WTC11 (cell line): Measurements from ENCODE around the gene EREG. TPM values are rescaled to one million over a fixed set of nuclear protein-coding genes. Genes with fewer than 3 reads are reported as not detected.

Experiments
- ATAC-seq: fragments of 200-7000 bp; cut with Tn5 transposase; 2 replicates; pipeline ENCODE4 v1.10.0; 2021; ENCODE audit warnings: mild to moderate bottlenecking, moderate library complexity
- Bru-seq: library from RNA; stranded (reverse); fragments of 400-500 nt; gene quantifications from one replicate; lab custom pipeline; 2021; lab: Mats Ljungman, UMichigan
- CTCF ChIA-PET: fragments of 300-600 bp; sonication (Branson Sonifier 250); formaldehyde crosslinking; loops from one replicate; lab custom pipeline; 2021; ENCODE audit warnings: antibody characterized with exemption; lab: Charles Lee
- POLR2A ChIA-PET: fragments of 350-600 bp; sonication (Branson Sonifier 250); formaldehyde crosslinking; loops from one replicate; lab custom pipeline; 2021; ENCODE audit warnings: antibody characterized with exemption; lab: Charles Lee
- DNase-seq: peaks from one replicate; pipeline ENCODE4 v3.0.0; 2021; ENCODE audit warnings: low spot score
- H3K27ac Mint-ChIP-seq: 2 replicates; pipeline ENCODE4 v1.8.0; 2021; ENCODE audit warnings: mixed read lengths
- H3K27me3 Mint-ChIP-seq: 2 replicates; pipeline ENCODE4 v1.8.0; 2021; ENCODE audit warnings: low read depth, mild to moderate bottlenecking, moderate library complexity, mixed read lengths
- H3K36me3 Mint-ChIP-seq: 2 replicates; pipeline ENCODE4 v1.8.0; 2021; ENCODE audit warnings: mixed read lengths
- H3K4me1 Mint-ChIP-seq: 2 replicates; pipeline ENCODE4 v1.8.0; 2022; ENCODE audit warnings: mixed read lengths
- H3K4me3 Mint-ChIP-seq: 2 replicates; pipeline ENCODE4 v1.8.0; 2021; ENCODE audit warnings: mild to moderate bottlenecking, moderate library complexity, mixed read lengths
- H3K9me3 Mint-ChIP-seq: 2 replicates; pipeline ENCODE4 v1.8.0; 2021; ENCODE audit warnings: mixed read lengths
- FOXJ3 ChIP-seq: sonication (generic); formaldehyde crosslinking; IDR thresholded peaks from 2 replicates; pipeline ENCODE4 v1.9.0; 2021; ENCODE audit warnings: missing genetic modification reagents, mild to moderate bottlenecking, borderline replicate concordance
- KAT7 ChIP-seq: sonication (generic); formaldehyde crosslinking; IDR thresholded peaks from 2 replicates; pipeline ENCODE4 v1.8.1; 2023; ENCODE audit warnings: missing genetic modification reagents, mild to moderate bottlenecking, borderline replicate concordance
- NFE2L1 ChIP-seq: sonication (generic); formaldehyde crosslinking; IDR thresholded peaks from 2 replicates; pipeline ENCODE4 v1.8.1; 2023; ENCODE audit warnings: missing genetic modification reagents
- NR2C2 ChIP-seq: sonication (generic); formaldehyde crosslinking; IDR thresholded peaks from 2 replicates; pipeline ENCODE4 v1.8.0; 2022; ENCODE audit warnings: mild to moderate bottlenecking, missing genetic modification reagents
- OVOL2 ChIP-seq: fragments of 250-450 bp; sonication (Bioruptor Pico); IDR thresholded peaks from 2 replicates; pipeline ENCODE4 v1.9.0; 2021; ENCODE audit warnings: mild to moderate bottlenecking, borderline replicate concordance
- RELA ChIP-seq: sonication (generic); formaldehyde crosslinking; IDR thresholded peaks from 2 replicates; pipeline ENCODE4 v1.8.1; 2022; ENCODE audit warnings: missing genetic modification reagents, mild to moderate bottlenecking, borderline replicate concordance
- TCF7 ChIP-seq: sonication (generic); formaldehyde crosslinking; IDR thresholded peaks from 2 replicates; pipeline ENCODE4 v1.8.0; 2022; ENCODE audit warnings: mild to moderate bottlenecking, low read depth, missing genetic modification reagents, moderate library complexity
- TEAD1 ChIP-seq: sonication (generic); formaldehyde crosslinking; IDR thresholded peaks from 2 replicates; pipeline ENCODE4 v1.8.0; 2022; ENCODE audit warnings: mild to moderate bottlenecking, missing genetic modification reagents
- ZNF219 ChIP-seq: sonication (generic); formaldehyde crosslinking; IDR thresholded peaks from 2 replicates; pipeline ENCODE4 v1.8.0; 2023; ENCODE audit warnings: missing genetic modification reagents, mild to moderate bottlenecking, borderline replicate concordance
- ZNF232 ChIP-seq: sonication (generic); formaldehyde crosslinking; IDR thresholded peaks from 2 replicates; pipeline ENCODE4 v1.8.0; 2022; ENCODE audit warnings: mild to moderate bottlenecking, missing genetic modification reagents
- ZNF263 ChIP-seq: sonication (generic); formaldehyde crosslinking; IDR thresholded peaks from 2 replicates; pipeline ENCODE4 v1.8.1; 2022; ENCODE audit warnings: low read depth, mild to moderate bottlenecking, moderate library complexity, missing genetic modification reagents
- ZNF317 ChIP-seq: sonication (generic); formaldehyde crosslinking; IDR thresholded peaks from 2 replicates; pipeline ENCODE4 v1.8.1; 2023; ENCODE audit warnings: low read depth, mild to moderate bottlenecking, moderate library complexity, missing genetic modification reagents, borderline replicate concordance
- long read RNA-seq, 3 experiments: library from RNA in 1 of 3; library from capped mRNA in 1 of 3; library from polyadenylated mRNA in 1 of 3; unstranded in 2 of 3; stranded (forward) in 1 of 3; transcript quantifications; one replicate each; pipeline ENCODE4 v2.0.0, GENCODE V29; 2021
- total RNA-seq: library from RNA; stranded (reverse); gene quantifications from 3 replicates; pipeline ENCODE4 v1.2.3, GENCODE V29; 2021
- TF ChIP-seq, protein P1 (sequence below): sonication (generic); formaldehyde crosslinking; IDR thresholded peaks from 2 replicates; pipeline ENCODE4 v1.8.0; 2022; ENCODE audit warnings: mild to moderate bottlenecking, missing genetic modification reagents
- TF ChIP-seq, protein P2 (sequence below): fragments of 200-600 bp; IDR thresholded peaks from 2 replicates; pipeline ENCODE4 v1.8.0; 2022; ENCODE audit warnings: antibody characterized with exemption
- TF ChIP-seq, protein P3 (sequence below): fragments of 250-450 bp; sonication (Bioruptor Pico); IDR thresholded peaks from 2 replicates; pipeline ENCODE4 v1.9.0; 2021; ENCODE audit warnings: mild to moderate bottlenecking
- TF ChIP-seq, protein P4 (sequence below): sonication (generic); formaldehyde crosslinking; IDR thresholded peaks from 2 replicates; pipeline ENCODE4 v1.8.1; 2023; ENCODE audit warnings: mild to moderate bottlenecking, moderate library complexity, missing genetic modification reagents
- TF ChIP-seq, protein P5 (sequence below): sonication (generic); formaldehyde crosslinking; IDR thresholded peaks from 2 replicates; pipeline ENCODE4 v1.8.1; 2022; ENCODE audit warnings: low read depth, missing genetic modification reagents, borderline replicate concordance
- TF ChIP-seq, protein P6 (sequence below): sonication (generic); formaldehyde crosslinking; IDR thresholded peaks from 2 replicates; pipeline ENCODE4 v1.8.0; 2023; ENCODE audit warnings: missing genetic modification reagents, mild to moderate bottlenecking, borderline replicate concordance
- TF ChIP-seq, protein P7 (sequence below): fragments of 250-450 bp; sonication (Bioruptor Pico); IDR thresholded peaks from 2 replicates; pipeline ENCODE4 v1.9.0; 2021; ENCODE audit warnings: mild to moderate bottlenecking

EREG gene, protein sequence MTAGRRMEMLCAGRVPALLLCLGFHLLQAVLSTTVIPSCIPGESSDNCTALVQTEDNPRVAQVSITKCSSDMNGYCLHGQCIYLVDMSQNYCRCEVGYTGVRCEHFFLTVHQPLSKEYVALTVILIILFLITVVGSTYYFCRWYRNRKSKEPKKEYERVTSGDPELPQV
- total RNA-seq (0.05 to 0.23 TPM (median 0.09 TPM) in 3 replicates), Bru-seq, nascent RNA (percentile 20 among the genes with signal in this experiment)
- long read RNA-seq, experiment 1, result 0 reads
- long read RNA-seq, experiment 2, result 0 reads
- long read RNA-seq, experiment 3, result 0 reads

DNA sequence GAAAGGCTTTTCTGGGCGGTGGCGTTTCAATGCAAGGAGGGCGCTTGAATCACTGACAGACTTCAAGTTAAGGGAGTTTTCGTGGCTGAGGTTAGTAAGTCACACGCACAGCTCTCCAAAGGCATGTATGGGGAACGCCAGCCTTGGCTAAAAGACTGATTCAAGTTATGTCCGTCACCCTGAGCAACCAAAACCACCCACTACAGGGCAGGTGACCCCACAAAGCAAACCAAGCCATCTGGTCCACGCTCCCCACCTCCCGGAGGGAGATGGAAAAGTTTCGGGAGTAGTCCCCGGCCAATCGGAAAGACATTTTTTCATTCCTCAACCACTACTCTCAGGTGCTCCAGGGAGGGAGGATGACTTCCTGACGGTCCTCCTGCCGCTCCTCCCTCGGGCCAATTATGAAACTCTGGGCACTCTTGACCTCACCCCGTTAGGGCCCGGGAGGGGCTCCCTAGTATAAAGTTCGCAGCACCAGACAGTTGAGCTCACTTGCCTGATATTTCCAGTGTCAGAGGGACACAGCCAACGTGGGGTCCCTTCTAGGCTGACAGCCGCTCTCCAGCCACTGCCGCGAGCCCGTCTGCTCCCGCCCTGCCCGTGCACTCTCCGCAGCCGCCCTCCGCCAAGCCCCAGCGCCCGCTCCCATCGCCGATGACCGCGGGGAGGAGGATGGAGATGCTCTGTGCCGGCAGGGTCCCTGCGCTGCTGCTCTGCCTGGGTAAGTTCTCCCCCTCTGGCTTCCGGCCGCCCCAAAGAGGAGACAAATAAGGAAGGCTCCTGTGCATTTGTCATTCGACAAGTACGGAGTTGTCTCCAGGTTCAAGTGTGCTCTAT, at the start of gene EREG:
EREG (plus strand) TSS at position 494 of the 840 bp plus-strand sequence; CDS start at position 658, 164 bp downstream.
- CTCF ChIA-PET, result interaction anchor here (1.3 to 1.4 kb wide), 2 partner anchors 306 kb away, joined by 4 to 6 read pairs; no protein-coding TSS in a partner anchor
- peak; percentile 84 for DNase-seq
- Mint-ChIP-seq H3K4me3 (peak within 1 kb of the TSS; percentile 87), H3K27ac (no peak within 1 kb of the TSS)
- no peak for TF ChIP-seq ZNF219
- TF ChIP-seq FOXJ3 (CRISPR knock-in tag), result no peak
- TF ChIP-seq, protein P1, sequence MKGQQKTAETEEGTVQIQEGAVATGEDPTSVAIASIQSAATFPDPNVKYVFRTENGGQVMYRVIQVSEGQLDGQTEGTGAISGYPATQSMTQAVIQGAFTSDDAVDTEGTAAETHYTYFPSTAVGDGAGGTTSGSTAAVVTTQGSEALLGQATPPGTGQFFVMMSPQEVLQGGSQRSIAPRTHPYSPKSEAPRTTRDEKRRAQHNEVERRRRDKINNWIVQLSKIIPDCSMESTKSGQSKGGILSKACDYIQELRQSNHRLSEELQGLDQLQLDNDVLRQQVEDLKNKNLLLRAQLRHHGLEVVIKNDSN, result no peak
- 0 out of 2 replicates have a peak, but pooled peaks have one; percentile 83 for TF ChIP-seq KAT7 (CRISPR knock-in tag)
- TF ChIP-seq NR2C2, result no peak
- TF ChIP-seq, protein P2, sequence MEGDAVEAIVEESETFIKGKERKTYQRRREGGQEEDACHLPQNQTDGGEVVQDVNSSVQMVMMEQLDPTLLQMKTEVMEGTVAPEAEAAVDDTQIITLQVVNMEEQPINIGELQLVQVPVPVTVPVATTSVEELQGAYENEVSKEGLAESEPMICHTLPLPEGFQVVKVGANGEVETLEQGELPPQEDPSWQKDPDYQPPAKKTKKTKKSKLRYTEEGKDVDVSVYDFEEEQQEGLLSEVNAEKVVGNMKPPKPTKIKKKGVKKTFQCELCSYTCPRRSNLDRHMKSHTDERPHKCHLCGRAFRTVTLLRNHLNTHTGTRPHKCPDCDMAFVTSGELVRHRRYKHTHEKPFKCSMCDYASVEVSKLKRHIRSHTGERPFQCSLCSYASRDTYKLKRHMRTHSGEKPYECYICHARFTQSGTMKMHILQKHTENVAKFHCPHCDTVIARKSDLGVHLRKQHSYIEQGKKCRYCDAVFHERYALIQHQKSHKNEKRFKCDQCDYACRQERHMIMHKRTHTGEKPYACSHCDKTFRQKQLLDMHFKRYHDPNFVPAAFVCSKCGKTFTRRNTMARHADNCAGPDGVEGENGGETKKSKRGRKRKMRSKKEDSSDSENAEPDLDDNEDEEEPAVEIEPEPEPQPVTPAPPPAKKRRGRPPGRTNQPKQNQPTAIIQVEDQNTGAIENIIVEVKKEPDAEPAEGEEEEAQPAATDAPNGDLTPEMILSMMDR, result no peak
- TF ChIP-seq TCF7, result no peak
- TF ChIP-seq ZNF263 (CRISPR knock-in tag), result peak; percentile 98
- TF ChIP-seq, protein P3, sequence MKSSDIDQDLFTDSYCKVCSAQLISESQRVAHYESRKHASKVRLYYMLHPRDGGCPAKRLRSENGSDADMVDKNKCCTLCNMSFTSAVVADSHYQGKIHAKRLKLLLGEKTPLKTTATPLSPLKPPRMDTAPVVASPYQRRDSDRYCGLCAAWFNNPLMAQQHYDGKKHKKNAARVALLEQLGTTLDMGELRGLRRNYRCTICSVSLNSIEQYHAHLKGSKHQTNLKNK (CRISPR knock-in tag), result no peak
- TF ChIP-seq TEAD1 (CRISPR knock-in tag), result peak; percentile 22; the same call in 1 of the 2 replicates
- TF ChIP-seq, protein P4, sequence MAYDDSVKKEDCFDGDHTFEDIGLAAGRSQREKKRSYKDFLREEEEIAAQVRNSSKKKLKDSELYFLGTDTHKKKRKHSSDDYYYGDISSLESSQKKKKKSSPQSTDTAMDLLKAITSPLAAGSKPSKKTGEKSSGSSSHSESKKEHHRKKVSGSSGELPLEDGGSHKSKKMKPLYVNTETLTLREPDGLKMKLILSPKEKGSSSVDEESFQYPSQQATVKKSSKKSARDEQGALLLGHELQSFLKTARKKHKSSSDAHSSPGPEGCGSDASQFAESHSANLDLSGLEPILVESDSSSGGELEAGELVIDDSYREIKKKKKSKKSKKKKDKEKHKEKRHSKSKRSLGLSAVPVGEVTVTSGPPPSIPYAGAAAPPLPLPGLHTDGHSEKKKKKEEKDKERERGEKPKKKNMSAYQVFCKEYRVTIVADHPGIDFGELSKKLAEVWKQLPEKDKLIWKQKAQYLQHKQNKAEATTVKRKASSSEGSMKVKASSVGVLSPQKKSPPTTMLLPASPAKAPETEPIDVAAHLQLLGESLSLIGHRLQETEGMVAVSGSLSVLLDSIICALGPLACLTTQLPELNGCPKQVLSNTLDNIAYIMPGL, result 0 out of 2 replicates have a peak, but pooled peaks have one; percentile 24
- 0 out of 2 replicates have a peak, but pooled peaks have one; percentile 28 for TF ChIP-seq ZNF232 (CRISPR knock-in tag)
- no peak for TF ChIP-seq OVOL2
- TF ChIP-seq, protein P5, sequence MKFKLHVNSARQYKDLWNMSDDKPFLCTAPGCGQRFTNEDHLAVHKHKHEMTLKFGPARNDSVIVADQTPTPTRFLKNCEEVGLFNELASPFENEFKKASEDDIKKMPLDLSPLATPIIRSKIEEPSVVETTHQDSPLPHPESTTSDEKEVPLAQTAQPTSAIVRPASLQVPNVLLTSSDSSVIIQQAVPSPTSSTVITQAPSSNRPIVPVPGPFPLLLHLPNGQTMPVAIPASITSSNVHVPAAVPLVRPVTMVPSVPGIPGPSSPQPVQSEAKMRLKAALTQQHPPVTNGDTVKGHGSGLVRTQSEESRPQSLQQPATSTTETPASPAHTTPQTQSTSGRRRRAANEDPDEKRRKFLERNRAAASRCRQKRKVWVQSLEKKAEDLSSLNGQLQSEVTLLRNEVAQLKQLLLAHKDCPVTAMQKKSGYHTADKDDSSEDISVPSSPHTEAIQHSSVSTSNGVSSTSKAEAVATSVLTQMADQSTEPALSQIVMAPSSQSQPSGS (CRISPR knock-in tag), result no peak
- TF ChIP-seq, all 79 proteins: peak for 5
- H3K9me3 Mint-ChIP-seq, result no peaks in the 10 kb centered on the region
- POLR2A ChIA-PET, result no interaction called here
- ATAC-seq, result peak; percentile 96
- no peaks in the 10 kb centered on the region for H3K36me3 Mint-ChIP-seq
- peaks cover 31% of the 10 kb centered on the region for H3K27me3 Mint-ChIP-seq
- H3K4me1 Mint-ChIP-seq, result peaks cover 13% of the 10 kb centered on the region

DNA sequence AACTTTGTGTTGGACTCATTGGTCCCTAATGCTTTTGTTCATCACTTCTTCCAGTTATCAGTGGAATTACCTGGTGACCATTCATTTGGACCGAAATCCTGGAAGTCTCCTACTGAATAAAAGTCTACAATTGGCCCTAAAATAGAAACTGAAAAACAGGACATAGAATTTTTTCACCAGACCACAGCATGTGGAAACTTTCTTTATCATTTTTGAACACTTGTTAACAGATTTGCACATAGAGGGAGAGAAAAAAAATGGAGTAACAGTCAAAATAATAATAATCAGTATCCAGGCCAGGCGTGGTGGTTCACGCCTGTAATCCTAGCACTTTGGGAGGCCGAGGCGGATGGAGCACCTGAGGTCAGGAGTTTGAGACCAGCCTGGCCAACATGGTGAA, 49.6 kb upstream of the EREG start:
- Mint-ChIP-seq H3K27ac (no peak overlapping the region), H3K9me3 (no peaks in the 10 kb centered on the region), H3K4me1 (peaks cover 4% of the 10 kb centered on the region), H3K27me3 (no peaks in the 10 kb centered on the region), H3K4me3 (no peak overlapping the region), H3K36me3 (no peaks in the 10 kb centered on the region)
- DNase-seq (no peak), ATAC-seq (no peak)
- CTCF ChIA-PET, result no interaction called here
- POLR2A ChIA-PET, result no interaction called here
- TF ChIP-seq, protein P6, sequence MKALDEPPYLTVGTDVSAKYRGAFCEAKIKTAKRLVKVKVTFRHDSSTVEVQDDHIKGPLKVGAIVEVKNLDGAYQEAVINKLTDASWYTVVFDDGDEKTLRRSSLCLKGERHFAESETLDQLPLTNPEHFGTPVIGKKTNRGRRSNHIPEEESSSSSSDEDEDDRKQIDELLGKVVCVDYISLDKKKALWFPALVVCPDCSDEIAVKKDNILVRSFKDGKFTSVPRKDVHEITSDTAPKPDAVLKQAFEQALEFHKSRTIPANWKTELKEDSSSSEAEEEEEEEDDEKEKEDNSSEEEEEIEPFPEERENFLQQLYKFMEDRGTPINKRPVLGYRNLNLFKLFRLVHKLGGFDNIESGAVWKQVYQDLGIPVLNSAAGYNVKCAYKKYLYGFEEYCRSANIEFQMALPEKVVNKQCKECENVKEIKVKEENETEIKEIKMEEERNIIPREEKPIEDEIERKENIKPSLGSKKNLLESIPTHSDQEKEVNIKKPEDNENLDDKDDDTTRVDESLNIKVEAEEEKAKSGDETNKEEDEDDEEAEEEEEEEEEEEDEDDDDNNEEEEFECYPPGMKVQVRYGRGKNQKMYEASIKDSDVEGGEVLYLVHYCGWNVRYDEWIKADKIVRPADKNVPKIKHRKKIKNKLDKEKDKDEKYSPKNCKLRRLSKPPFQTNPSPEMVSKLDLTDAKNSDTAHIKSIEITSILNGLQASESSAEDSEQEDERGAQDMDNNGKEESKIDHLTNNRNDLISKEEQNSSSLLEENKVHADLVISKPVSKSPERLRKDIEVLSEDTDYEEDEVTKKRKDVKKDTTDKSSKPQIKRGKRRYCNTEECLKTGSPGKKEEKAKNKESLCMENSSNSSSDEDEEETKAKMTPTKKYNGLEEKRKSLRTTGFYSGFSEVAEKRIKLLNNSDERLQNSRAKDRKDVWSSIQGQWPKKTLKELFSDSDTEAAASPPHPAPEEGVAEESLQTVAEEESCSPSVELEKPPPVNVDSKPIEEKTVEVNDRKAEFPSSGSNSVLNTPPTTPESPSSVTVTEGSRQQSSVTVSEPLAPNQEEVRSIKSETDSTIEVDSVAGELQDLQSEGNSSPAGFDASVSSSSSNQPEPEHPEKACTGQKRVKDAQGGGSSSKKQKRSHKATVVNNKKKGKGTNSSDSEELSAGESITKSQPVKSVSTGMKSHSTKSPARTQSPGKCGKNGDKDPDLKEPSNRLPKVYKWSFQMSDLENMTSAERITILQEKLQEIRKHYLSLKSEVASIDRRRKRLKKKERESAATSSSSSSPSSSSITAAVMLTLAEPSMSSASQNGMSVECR (CRISPR knock-in tag), result no peak
- TF ChIP-seq RELA (CRISPR knock-in tag), result no peak
- TF ChIP-seq, protein P7, sequence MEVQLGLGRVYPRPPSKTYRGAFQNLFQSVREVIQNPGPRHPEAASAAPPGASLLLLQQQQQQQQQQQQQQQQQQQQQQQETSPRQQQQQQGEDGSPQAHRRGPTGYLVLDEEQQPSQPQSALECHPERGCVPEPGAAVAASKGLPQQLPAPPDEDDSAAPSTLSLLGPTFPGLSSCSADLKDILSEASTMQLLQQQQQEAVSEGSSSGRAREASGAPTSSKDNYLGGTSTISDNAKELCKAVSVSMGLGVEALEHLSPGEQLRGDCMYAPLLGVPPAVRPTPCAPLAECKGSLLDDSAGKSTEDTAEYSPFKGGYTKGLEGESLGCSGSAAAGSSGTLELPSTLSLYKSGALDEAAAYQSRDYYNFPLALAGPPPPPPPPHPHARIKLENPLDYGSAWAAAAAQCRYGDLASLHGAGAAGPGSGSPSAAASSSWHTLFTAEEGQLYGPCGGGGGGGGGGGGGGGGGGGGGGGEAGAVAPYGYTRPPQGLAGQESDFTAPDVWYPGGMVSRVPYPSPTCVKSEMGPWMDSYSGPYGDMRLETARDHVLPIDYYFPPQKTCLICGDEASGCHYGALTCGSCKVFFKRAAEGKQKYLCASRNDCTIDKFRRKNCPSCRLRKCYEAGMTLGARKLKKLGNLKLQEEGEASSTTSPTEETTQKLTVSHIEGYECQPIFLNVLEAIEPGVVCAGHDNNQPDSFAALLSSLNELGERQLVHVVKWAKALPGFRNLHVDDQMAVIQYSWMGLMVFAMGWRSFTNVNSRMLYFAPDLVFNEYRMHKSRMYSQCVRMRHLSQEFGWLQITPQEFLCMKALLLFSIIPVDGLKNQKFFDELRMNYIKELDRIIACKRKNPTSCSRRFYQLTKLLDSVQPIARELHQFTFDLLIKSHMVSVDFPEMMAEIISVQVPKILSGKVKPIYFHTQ (CRISPR knock-in tag), result no peak
- no peak for TF ChIP-seq NFE2L1 (CRISPR knock-in tag)
- TF ChIP-seq ZNF317, result no peak
- no peak for TF ChIP-seq FOXJ3 (CRISPR knock-in tag)
- TF ChIP-seq NR2C2, result no peak
